Stimulated activated CD8-positive, alpha-beta memory T cell treated with anti-CD3 and anti-CD28 coated beads, Interleukin-2, amount 100 ng/mL, for 48 hours (primary cell): ENCODE measurements around the gene AEBP2.
A peak's percentile ranks its signal among the peaks of the same experiment; 100 is the strongest.
"Not testable (repeated sequence)": the region's sequence is repeated elsewhere in the genome, so short reads cannot be mapped to it uniquely, and the experiment has no call there.

Source experiments
- DNase-seq, 2 donors: peaks; one replicate each; pipeline ENCODE4 v3.0.0-alpha.2; 2020; ENCODE audit warnings: low read depth in 2 of 2

Gene AEBP2

GRCh38 chr12:19439059-19440018 is at the start of gene AEBP2:
TSS of gene AEBP2 (plus strand) at chr12:19439492. CDS start at chr12:19439700, 208 bp downstream.
- peak; percentile 71 to 77 for DNase-seq

- no peak for DNase-seq
Observed at GRCh38 chr12:19390051-19390598, 49.2 kb upstream of the AEBP2 start.

- not testable (repeated sequence) for DNase-seq
Observed at GRCh38 chr12:19392644-19393043, 46.6 kb upstream of the AEBP2 start.

- no peak for DNase-seq
Observed at GRCh38 chr12:19394385-19394784, 44.9 kb upstream of the AEBP2 start.

- DNase-seq: no peak
Observed at GRCh38 chr12:19397534-19397933, 41.8 kb upstream of the AEBP2 start.

GRCh38 chr12:19398376-19399363 is 40.6 kb upstream of the AEBP2 start:
- no peak for DNase-seq

GRCh38 chr12:19400649-19401285 is 38.5 kb upstream of the AEBP2 start:
- not testable (repeated sequence) for DNase-seq

GRCh38 chr12:19402211-19402610 is 37.1 kb upstream of the AEBP2 start:
- no peak for DNase-seq

GRCh38 chr12:19402743-19403431 is 36.4 kb upstream of the AEBP2 start:
- no peak for DNase-seq

GRCh38 chr12:19404242-19404880 is 34.9 kb upstream of the AEBP2 start:
- DNase-seq: no peak

- no peak for DNase-seq
Observed at GRCh38 chr12:19409376-19409775, 29.9 kb upstream of the AEBP2 start.

GRCh38 chr12:19410211-19410610 is 29.1 kb upstream of the AEBP2 start:
- DNase-seq: no peak

- no peak for DNase-seq
Observed at GRCh38 chr12:19410629-19411185, 28.6 kb upstream of the AEBP2 start.

- no peak for DNase-seq
Observed at GRCh38 chr12:19411234-19412204, 27.8 kb upstream of the AEBP2 start.

- DNase-seq: no peak
Observed at GRCh38 chr12:19412844-19413243, 26.4 kb upstream of the AEBP2 start.

- DNase-seq: not testable (repeated sequence)
Observed at GRCh38 chr12:19413582-19413981, 25.7 kb upstream of the AEBP2 start.

- DNase-seq: no peak
Observed at GRCh38 chr12:19415563-19415962, 23.7 kb upstream of the AEBP2 start.

GRCh38 chr12:19419086-19419485 is 20.2 kb upstream of the AEBP2 start:
- no peak for DNase-seq
